GM12891 (cell line): ENCODE measurements around the gene ACAT2.

Experiments
- POLR2A ChIP-seq: IDR thresholded peaks from 2 replicates; pipeline ENCODE4 v1.6.1; 2011; ENCODE audit warnings: low read depth, low read length, control low read depth
- POLR2AphosphoS5 ChIP-seq: IDR thresholded peaks from 2 replicates; pipeline ENCODE4 v1.6.1; 2011; ENCODE audit warnings: low read depth, low read length, control low read depth
- TAF1 ChIP-seq: IDR thresholded peaks from 2 replicates; pipeline ENCODE4 v1.6.1; 2011; ENCODE audit warnings: low read depth, low read length, control low read depth

GRCh38 chr6:159809149-159809548 lies 47.3 kb downstream of the ACAT2 start:
- TF ChIP-seq POLR2AphosphoS5 (no peak), POLR2A (no peak), TAF1 (no peak)
